Neutrophil (primary cell): ENCODE data around the gene NUDT10.
"Not testable (repeated sequence)": the region's sequence is repeated elsewhere in the genome, so short reads cannot be mapped to it uniquely, and the experiment has no call there.

Experiments
- H3K27ac ChIP-seq: fragments of 200-600 bp; sonication (generic); 2 replicates; pipeline ENCODE4 v1.5.1; 2016; ENCODE audit warnings: mild to moderate bottlenecking, moderate library complexity
- H3K27me3 ChIP-seq: fragments of 200-600 bp; sonication (generic); 2 replicates; pipeline ENCODE4 v1.6.0; 2016; ENCODE audit warnings: mild to moderate bottlenecking
- H3K36me3 ChIP-seq: fragments of 200-600 bp; sonication (generic); 2 replicates; pipeline ENCODE4 v1.5.1; 2017
- H3K4me1 ChIP-seq, 2 experiments: fragments of 200-600 bp in 1 of 2; sonication (generic) in 1 of 2; 1 replicate in 1 of 2; 2 replicates in 1 of 2; pipeline versions ENCODE4 v1.5.1 to v1.6.1; 2013 to 2016; ENCODE audit warnings: low read depth in 1 of 2, low read length in 1 of 2, mild to moderate bottlenecking in 1 of 2, moderate library complexity in 1 of 2; ENCODE audit not compliant: control insufficient read depth in 1 of 2, insufficient read depth in 1 of 2
- H3K4me3 ChIP-seq, 2 experiments: fragments of 200-600 bp in 1 of 2; sonication (generic) in 1 of 2; 1 replicate in 1 of 2; 2 replicates in 1 of 2; pipeline ENCODE4 v1.5.1; 2013 to 2016; ENCODE audit warnings: low read depth in 1 of 2, low read length in 1 of 2, mild to moderate bottlenecking in 1 of 2, moderate library complexity in 1 of 2
- H3K9me3 ChIP-seq: fragments of 200-600 bp; sonication (generic); 2 replicates; pipeline ENCODE4 v1.5.1; 2016
- TF ChIP-seq, protein P1 (sequence below): fragments of 200-600 bp; sonication (generic); IDR thresholded peaks from 2 replicates; pipeline ENCODE4 v1.5.1; 2016; ENCODE audit warnings: antibody characterized with exemption

Gene NUDT10

GRCh38 chrX:51332188-51332942, at the start of gene NUDT10:
Gene NUDT10 (plus strand): TSS chrX:51332822. CDS start chrX:51332966, 144 bp downstream.
- peaks cover 0 to 4% of the 10 kb centered on the region in 2 experiments for H3K4me1 ChIP-seq
- no peaks in the 10 kb centered on the region for H3K9me3 ChIP-seq
- no peaks in the 10 kb centered on the region for H3K36me3 ChIP-seq
- TF ChIP-seq, protein P1, sequence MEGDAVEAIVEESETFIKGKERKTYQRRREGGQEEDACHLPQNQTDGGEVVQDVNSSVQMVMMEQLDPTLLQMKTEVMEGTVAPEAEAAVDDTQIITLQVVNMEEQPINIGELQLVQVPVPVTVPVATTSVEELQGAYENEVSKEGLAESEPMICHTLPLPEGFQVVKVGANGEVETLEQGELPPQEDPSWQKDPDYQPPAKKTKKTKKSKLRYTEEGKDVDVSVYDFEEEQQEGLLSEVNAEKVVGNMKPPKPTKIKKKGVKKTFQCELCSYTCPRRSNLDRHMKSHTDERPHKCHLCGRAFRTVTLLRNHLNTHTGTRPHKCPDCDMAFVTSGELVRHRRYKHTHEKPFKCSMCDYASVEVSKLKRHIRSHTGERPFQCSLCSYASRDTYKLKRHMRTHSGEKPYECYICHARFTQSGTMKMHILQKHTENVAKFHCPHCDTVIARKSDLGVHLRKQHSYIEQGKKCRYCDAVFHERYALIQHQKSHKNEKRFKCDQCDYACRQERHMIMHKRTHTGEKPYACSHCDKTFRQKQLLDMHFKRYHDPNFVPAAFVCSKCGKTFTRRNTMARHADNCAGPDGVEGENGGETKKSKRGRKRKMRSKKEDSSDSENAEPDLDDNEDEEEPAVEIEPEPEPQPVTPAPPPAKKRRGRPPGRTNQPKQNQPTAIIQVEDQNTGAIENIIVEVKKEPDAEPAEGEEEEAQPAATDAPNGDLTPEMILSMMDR = no peak
- H3K27me3 ChIP-seq = peaks cover 12% of the 10 kb centered on the region
- no peak within 1 kb of the TSS for H3K27ac ChIP-seq
- peak within 1 kb of the TSS in 1 of 2 experiments; percentile 50 for H3K4me3 ChIP-seq

GRCh38 chrX:51292421-51292820, 40.2 kb upstream of the NUDT10 start:
- no peak overlapping the region for H3K4me3 ChIP-seq
- H3K9me3 ChIP-seq = no peaks in the 10 kb centered on the region
- no peak overlapping the region for H3K27ac ChIP-seq
- H3K27me3 ChIP-seq = no peaks in the 10 kb centered on the region
- no peaks in the 10 kb centered on the region for H3K4me1 ChIP-seq
- H3K36me3 ChIP-seq = no peaks in the 10 kb centered on the region
- TF ChIP-seq, protein P1 = no peak

GRCh38 chrX:51296138-51296537, 36.5 kb upstream of the NUDT10 start:
- Histone ChIP-seq H3K9me3 (no peaks in the 10 kb centered on the region), H3K36me3 (no peaks in the 10 kb centered on the region), H3K4me3 (no peak overlapping the region), H3K27ac (no peak overlapping the region), H3K27me3 (no peaks in the 10 kb centered on the region), H3K4me1 (no peaks in the 10 kb centered on the region)
- TF ChIP-seq, protein P1 = no peak

DNA sequence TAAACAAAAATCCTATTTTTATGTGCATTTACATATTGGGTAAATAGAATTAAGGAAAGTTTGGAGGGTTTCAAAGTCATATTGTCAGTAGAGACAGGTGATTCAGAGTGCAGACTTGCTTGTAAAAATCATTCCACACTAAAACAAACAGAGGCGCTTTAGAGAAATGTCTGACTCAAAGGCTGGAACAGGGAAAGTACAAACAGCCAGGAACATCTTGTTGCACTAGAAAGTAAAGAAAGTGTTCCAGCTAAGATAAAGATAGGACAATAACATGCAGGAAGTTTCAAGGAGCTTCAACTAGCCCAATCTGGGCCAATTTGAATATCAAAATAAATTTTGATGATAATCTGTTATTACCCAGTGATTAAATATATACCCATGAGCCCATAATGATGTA, 16.4 kb upstream of the NUDT10 start:
- H3K36me3 ChIP-seq = no peaks in the 10 kb centered on the region
- H3K4me3 ChIP-seq = no peak overlapping the region
- H3K9me3 ChIP-seq = no peaks in the 10 kb centered on the region
- no peaks in the 10 kb centered on the region for H3K4me1 ChIP-seq
- TF ChIP-seq, protein P1 = no peak
- H3K27me3 ChIP-seq = no peaks in the 10 kb centered on the region
- no peak overlapping the region for H3K27ac ChIP-seq

- Histone ChIP-seq H3K27me3 (peaks cover 12% of the 10 kb centered on the region), H3K4me3 (peak overlapping the region in 1 of 2 experiments; percentile 50)
- not testable (repeated sequence) for H3K36me3 ChIP-seq, H3K27ac ChIP-seq, H3K4me1 ChIP-seq, H3K9me3 ChIP-seq
These were observed 542 bp downstream of the NUDT10 start for GRCh38 chrX:51332943-51333785.

DNA sequence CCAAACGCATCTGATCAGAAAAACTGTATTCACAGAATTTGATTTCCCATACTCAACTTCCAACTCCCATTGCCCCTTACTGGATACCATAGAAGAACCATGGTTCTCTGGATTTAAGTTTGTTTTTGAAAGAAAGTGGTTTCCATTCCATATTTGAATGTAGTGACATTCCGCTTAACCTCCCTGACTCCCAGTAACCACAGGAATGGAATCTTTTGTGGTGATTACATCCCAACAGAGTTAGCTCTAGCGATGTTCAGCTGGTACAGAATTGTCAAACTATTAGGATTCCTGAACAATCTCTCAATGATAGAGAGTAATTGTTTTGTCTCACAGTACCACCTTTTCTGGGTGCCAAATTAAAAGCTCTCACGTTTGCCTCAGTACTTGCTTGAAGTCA, 1.7 kb downstream of the NUDT10 start:
- Histone ChIP-seq H3K36me3 (no peaks in the 10 kb centered on the region), H3K9me3 (no peaks in the 10 kb centered on the region), H3K4me3 (no peak overlapping the region), H3K4me1 (peaks cover 0 to 4% of the 10 kb centered on the region in 2 experiments), H3K27ac (no peak overlapping the region), H3K27me3 (peaks cover 12% of the 10 kb centered on the region)
- TF ChIP-seq, protein P1 = no peak
